Measurements from ENCODE around the gene OR4E1. TPM values are rescaled to one million over a fixed set of nuclear protein-coding genes. Genes with fewer than 3 reads are reported as not detected.
A peak's percentile ranks its signal among the peaks of the same experiment; 100 is the strongest.

The OR4E1 gene
- total RNA-seq, 1 donor from 2014 or later = not detected

GRCh38 chr14:21626491-21627230, 47.0 kb downstream of the OR4E1 start:
- peak; percentile 47 for DNase-seq (ENCODE audit: low read depth)

More at GRCh38 chr14:21626491-21627230, 47.0 kb downstream of the OR4E1 start:
- no peaks in the 10 kb centered on the region for H3K36me3 ChIP-seq (ENCODE audit: control insufficient read depth, insufficient read depth, low read length)
- TF ChIP-seq CTCF (IDR thresholded peaks at IDR 0.05; ENCODE audit: insufficient read depth, low read length, severe bottlenecking) = no peak
- no peak overlapping the region for H3K4me3 ChIP-seq (ENCODE audit: low read depth, low read length)
- FAIRE-seq = no peak
- H3K27me3 ChIP-seq (ENCODE audit: control insufficient read depth, insufficient read depth, low read length) = no peaks in the 10 kb centered on the region

Other genes starting within 250 kb of the OR4E1 start
- 29.7 and 41.1 TPM in 2 replicates for gene CHD8, start 217.7 kb downstream of the OR4E1 start, total RNA-seq
- gene RAB2B, start 196.9 kb downstream of the OR4E1 start, total RNA-seq = 17.4 and 17.8 TPM in 2 replicates
- 16.6 and 23.0 TPM in 2 replicates for gene TOX4, start 196.6 kb downstream of the OR4E1 start, total RNA-seq
- gene METTL3, start 162.5 kb downstream of the OR4E1 start, total RNA-seq = 34.3 and 53.2 TPM in 2 replicates
- gene SALL2, start 147.5 kb downstream of the OR4E1 start, total RNA-seq = under 0.01 and 0.13 TPM in 2 replicates
- not detected in 2 replicates for gene OR10G3, start 93.7 kb downstream of the OR4E1 start, total RNA-seq
- gene OR10G2, start 38.9 kb downstream of the OR4E1 start, total RNA-seq = not detected in 2 replicates
- gene OR4E2, start 20.0 kb downstream of the OR4E1 start, total RNA-seq = not detected in 2 replicates

All from bronchial epithelial cell (primary cell).